Right lobe of liver (tissue), 4 donors: ENCODE measurements around the gene MCTP1.

ENCODE experiments used
- POLR2A ChIP-seq: fragments of 450-650 bp; IDR thresholded peaks from one replicate; pipeline ENCODE4 v1.6.1; 2017; ENCODE audit warnings: antibody characterized with exemption, mild to moderate bottlenecking
- TF ChIP-seq, protein P1 (sequence below), 4 donors: fragments of 200-600 bp in 3 of 4; fragments of 450-650 bp in 1 of 4; IDR thresholded peaks; one replicate each; pipeline versions ENCODE4 v1.5.1 to v1.8.0; 2016 to 2022; ENCODE audit warnings: antibody characterized with exemption in 4 of 4, mild to moderate bottlenecking in 2 of 4
- donor health status: DM: no; HTN: no; CAD: no.
- donor health status: DM: no; HTN: no; CAD: no.
- donor health status: DM: no; HTN: yes; CAD: no.

DNA sequence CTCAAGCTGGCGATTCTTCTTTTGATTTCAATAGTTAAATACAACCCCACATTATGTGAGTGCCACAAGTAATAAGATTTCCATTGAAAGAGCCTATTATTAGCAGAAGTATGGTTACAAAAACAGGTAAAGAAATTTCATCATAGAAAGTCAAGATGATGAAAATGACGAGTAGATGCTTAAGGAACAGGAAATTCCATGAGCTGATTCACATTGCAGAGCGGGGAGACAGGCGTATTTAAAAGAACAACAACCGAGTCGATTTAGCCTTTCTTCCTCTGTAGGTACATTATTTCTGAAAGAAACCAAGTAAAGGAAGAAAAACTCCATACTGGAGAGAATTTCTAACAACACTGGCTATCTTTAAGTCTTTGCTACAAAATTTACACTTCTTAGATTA is 356.0 kb downstream of the MCTP1 start:
- TF ChIP-seq, protein P1, sequence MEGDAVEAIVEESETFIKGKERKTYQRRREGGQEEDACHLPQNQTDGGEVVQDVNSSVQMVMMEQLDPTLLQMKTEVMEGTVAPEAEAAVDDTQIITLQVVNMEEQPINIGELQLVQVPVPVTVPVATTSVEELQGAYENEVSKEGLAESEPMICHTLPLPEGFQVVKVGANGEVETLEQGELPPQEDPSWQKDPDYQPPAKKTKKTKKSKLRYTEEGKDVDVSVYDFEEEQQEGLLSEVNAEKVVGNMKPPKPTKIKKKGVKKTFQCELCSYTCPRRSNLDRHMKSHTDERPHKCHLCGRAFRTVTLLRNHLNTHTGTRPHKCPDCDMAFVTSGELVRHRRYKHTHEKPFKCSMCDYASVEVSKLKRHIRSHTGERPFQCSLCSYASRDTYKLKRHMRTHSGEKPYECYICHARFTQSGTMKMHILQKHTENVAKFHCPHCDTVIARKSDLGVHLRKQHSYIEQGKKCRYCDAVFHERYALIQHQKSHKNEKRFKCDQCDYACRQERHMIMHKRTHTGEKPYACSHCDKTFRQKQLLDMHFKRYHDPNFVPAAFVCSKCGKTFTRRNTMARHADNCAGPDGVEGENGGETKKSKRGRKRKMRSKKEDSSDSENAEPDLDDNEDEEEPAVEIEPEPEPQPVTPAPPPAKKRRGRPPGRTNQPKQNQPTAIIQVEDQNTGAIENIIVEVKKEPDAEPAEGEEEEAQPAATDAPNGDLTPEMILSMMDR (IDR thresholded peaks at IDR 0.05), result no peak
- TF ChIP-seq POLR2A, result no peak
